A673 (cell line): Measurements from ENCODE around the gene CYP4A11.

Experiments
- CTCF ChIP-seq: fragments of 300-800, 200-600 bp; sonication (generic); conservative IDR thresholded peaks from 2 replicates; pipeline ENCODE4 v1.5.1; 2017; ENCODE audit warnings: low read depth, mild to moderate bottlenecking, antibody characterized with exemption, low read length, moderate library complexity, mixed read lengths
- EZH2 ChIP-seq: fragments of 200-600 bp; sonication (generic); IDR thresholded peaks from 2 replicates; pipeline ENCODE4 v1.6.1; 2017; ENCODE audit warnings: borderline replicate concordance, low read depth, mild to moderate bottlenecking, mixed read lengths, antibody characterized with exemption, low read length; ENCODE audit not compliant: poor library complexity, severe bottlenecking

- TF ChIP-seq CTCF = no peak
- no peak for TF ChIP-seq EZH2
Observed at GRCh38 chr1:46940307-46940706, 969 bp downstream of the CYP4A11 start.
